BJ (cell line): ENCODE data around the gene DNA2. TPM values are rescaled to one million over a fixed set of nuclear protein-coding genes. Genes with fewer than 3 reads are reported as not detected.
"Not testable (repeated sequence)": the region's sequence is repeated elsewhere in the genome, so short reads cannot be mapped to it uniquely, and the experiment has no call there.

ENCODE experiments used
- CTCF ChIA-PET: fragments of 350-600 bp; formaldehyde crosslinking; extraction: SDS; loops from one replicate; lab custom pipeline; 2021; ENCODE audit warnings: antibody characterized with exemption, inconsistent platforms; lab: Yijun Ruan, JAX
- POLR2A ChIA-PET: fragments of 300-600 bp; sonication (Branson Sonifier 250); formaldehyde crosslinking; extraction: SDS; loops from one replicate; lab custom pipeline; 2021; ENCODE audit warnings: antibody characterized with exemption; lab: Charles Lee
- DNase-seq: peaks from one replicate; pipeline ENCODE4 v3.0.0-alpha.2; 2011; ENCODE audit warnings: low read depth
- H3K27me3 ChIP-seq: 2 replicates; pipeline ENCODE4 v1.6.0; 2011; ENCODE audit warnings: low read length; ENCODE audit not compliant: control insufficient read depth, insufficient read depth
- H3K36me3 ChIP-seq: 2 replicates; pipeline ENCODE4 v1.5.1; 2011; ENCODE audit warnings: low read length; ENCODE audit not compliant: control insufficient read depth, insufficient read depth
- H3K4me3 ChIP-seq: 2 replicates; pipeline ENCODE4 v1.5.1; 2011; ENCODE audit warnings: low read depth, mild to moderate bottlenecking, control low read depth, low read length
- CTCF ChIP-seq: IDR thresholded peaks from 2 replicates; pipeline ENCODE4 v1.5.1; 2011; ENCODE audit warnings: low read depth, mild to moderate bottlenecking, control low read depth, inconsistent platforms, low read length, moderate library complexity; ENCODE audit not compliant: insufficient read depth
- polyA plus RNA-seq: library from polyadenylated mRNA; depleted of rRNA; stranded (reverse); fragments of >200 nt; gene quantifications from 2 replicates; pipeline ENCODE4 v1.2.3, GENCODE V29; 2011

The DNA2 gene
- polyA plus RNA-seq, 1 experiment, result 0.74 TPM

DNA sequence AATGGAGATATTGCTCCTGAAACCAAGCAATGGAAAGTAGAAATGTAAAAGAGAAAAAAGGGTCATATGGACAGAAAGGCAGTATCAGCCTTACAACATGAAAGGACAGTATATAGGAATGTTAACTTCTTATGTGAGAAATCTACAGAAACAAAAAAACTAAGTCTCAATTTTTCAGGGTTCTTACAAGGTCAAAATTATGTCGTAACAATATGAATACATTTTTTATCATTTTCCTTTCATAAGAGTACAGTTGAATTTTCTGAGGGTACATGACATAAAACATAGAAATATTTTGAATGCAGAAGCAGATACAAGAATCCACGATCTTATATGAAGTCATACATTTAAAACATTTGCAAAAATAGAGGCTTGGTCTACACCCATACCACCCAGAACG is 10.7 kb downstream of the DNA2 start:
- no peak for TF ChIP-seq CTCF
- H3K4me3 ChIP-seq, result no peak overlapping the region
- ChIA-PET CTCF (no interaction called here), POLR2A (no interaction called here)
- no peaks in the 10 kb centered on the region for H3K27me3 ChIP-seq
- no peak for DNase-seq
- peaks cover 2% of the 10 kb centered on the region; the same call in 1 of the 2 replicates for H3K36me3 ChIP-seq

DNA sequence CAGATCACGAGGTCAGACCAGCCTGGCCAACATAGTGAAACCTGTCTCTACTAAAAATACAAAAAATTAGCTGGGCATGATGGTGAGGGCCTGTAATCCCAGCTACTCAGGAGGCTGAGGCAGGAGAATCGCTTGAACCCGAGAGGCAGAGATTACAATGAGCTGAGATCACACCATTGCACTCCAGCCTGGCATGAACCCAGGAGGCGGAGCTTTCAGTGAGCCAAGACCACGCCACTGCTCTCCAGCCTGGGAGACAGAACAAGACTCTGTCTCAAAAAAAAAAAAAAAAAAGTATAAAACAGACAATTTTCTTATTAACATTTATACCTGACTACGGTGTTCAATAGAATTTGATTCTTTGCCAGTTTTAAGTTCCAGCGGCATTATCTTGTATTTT is 22.1 kb downstream of the DNA2 start:
- POLR2A ChIA-PET, H3K27me3 ChIP-seq, CTCF ChIA-PET, H3K36me3 ChIP-seq, DNase-seq, H3K4me3 ChIP-seq: not testable (repeated sequence)

DNA sequence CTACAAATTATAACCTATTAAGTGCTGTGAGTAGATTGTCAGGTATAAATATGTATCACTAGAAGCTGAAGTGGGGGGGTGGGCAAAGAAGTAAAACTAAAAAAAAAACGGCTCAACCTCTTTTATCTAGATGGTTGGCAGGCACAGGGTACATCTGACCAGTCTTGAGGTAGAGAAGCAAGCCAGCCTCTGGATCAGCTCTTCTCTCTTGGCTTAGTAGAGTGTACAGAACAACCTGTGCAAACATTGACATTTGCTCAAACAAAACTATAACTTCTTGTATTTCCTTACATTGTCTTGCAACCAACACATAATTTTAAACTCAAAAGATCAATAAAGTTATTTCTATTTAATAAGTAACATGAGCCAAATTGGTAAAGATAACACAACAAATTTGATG is 25.6 kb downstream of the DNA2 start:
- no peaks in the 10 kb centered on the region for H3K36me3 ChIP-seq
- H3K4me3 ChIP-seq, result no peak overlapping the region
- H3K27me3 ChIP-seq, result no peaks in the 10 kb centered on the region
- no peak for DNase-seq
- POLR2A ChIA-PET, result no interaction called here
- TF ChIP-seq CTCF, result no peak
- CTCF ChIA-PET, result interaction anchor here (0.6 to 1.2 kb wide), 2 partner anchors 13 to 39 kb away, joined by 4 read pairs; partner anchors contain the start of gene RUFY2

DNA sequence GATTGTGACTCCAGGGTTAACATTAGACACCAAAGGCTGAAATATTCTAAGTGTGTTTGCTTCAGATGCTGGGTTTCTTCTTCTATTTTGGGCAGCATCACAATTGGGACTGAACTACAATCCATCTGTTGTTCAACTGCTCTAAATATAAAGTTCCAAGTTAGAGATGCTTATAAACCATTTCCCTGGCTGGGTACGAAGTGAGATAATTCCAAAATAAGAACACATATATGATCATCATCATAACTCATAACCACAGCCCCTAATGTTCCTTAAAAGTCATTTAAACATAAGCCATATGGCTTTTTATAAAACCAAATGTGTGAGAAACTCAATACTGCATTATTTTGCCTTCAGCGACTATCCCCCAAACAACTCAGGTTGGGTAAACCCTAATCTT is 28.8 kb downstream of the DNA2 start:
- CTCF ChIA-PET, result no interaction called here
- DNase-seq, result no peak
- Histone ChIP-seq H3K36me3 (no peaks in the 10 kb centered on the region), H3K27me3 (no peaks in the 10 kb centered on the region), H3K4me3 (no peak overlapping the region)
- TF ChIP-seq CTCF, result no peak
- POLR2A ChIA-PET, result no interaction called here

DNA sequence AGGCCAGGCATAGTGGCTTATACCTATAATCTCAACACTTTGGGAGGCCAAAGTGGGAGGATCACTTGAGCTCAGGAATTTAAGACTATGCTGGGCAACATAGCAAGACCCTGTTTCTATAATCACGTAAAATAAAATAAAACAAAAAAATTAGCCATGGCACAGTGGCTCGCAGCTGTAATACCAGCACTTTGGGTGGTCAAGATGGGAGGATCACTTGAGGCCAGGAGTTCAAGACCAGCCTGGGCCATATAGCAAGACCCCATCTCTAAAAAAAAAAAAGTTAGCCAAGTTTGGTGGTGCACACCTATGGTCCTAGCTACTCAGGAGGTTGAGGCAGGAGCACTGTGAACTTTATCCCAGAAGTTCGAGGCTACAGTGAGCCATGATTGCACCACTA is 30.9 kb downstream of the DNA2 start:
- Histone ChIP-seq H3K36me3 (no peaks in the 10 kb centered on the region), H3K27me3 (no peaks in the 10 kb centered on the region), H3K4me3 (no peak overlapping the region)
- no peak for TF ChIP-seq CTCF
- CTCF ChIA-PET, result interaction anchor here (0.9 kb wide), 1 partner anchor 10 kb away, joined by 3 read pairs; no protein-coding TSS in a partner anchor
- DNase-seq, result no peak
- POLR2A ChIA-PET, result no interaction called here

DNA sequence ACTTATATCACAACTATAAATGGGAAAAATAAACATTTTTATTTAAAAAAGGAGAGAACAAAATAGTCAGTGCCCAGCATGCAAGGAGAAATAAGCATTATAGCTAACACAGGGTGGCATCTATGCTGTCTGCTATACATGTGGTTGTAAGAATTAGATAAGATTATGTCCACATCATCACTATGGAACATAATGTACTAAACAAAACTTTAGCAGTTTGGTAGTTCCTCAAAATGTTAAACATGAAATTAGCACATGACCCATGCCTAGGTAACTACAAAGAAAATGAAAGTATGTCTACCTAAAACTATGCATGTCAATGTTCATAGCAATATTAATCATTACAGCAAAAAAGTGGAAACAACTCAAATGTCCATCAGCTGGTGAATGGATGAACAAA is 36.0 kb downstream of the DNA2 start:
- no peak for DNase-seq
- Histone ChIP-seq H3K27me3 (no peaks in the 10 kb centered on the region), H3K36me3 (no peaks in the 10 kb centered on the region), H3K4me3 (no peak overlapping the region)
- ChIA-PET POLR2A (no interaction called here), CTCF (no interaction called here)
- TF ChIP-seq CTCF, result no peak
